ENCODE results near the gene DUSP18.
"Not testable (repeated sequence)": the region's sequence is repeated elsewhere in the genome, so short reads cannot be mapped to it uniquely, and the experiment has no call there.

Gene DUSP18

DNA sequence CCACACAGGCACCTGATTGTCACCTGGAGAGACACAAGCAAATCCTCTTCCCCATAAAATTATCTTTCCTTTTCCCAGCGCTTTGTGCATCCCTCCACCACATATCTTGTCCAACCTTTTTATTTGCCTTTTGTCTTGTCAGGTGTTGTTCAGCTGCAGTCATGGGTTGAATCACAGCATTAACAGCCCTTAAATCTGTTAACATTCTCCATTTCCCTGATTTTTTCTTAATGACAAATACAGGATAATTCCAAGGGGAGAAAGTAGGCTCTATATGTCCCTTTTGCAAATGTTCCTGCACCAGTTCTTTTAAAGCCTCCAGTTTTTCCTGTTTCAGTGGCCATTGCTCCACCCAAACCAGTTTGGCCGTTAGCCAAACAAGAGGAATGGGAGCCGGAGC, 8.9 kb upstream of the DUSP18 start:
- not testable (repeated sequence) for DNase-seq

DNA sequence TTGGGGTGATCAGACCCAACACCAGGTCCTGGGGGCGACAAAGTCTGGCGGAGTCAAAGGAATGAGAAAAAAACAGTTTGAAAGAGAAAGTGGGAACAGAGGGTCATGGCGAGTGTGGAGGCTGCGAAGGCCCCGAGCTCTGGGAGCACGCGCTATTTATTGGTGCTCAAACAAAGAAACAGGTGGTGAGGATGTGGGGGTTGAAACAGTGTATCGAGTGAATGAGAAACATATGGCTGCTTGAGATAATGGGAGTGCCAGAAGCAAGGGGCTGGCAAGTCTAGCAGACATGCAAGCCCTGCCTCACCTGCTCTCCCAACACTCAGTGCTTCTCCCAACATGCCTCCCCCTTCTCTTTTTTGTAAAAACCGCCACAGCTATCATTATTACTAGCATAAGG, 7.8 kb upstream of the DUSP18 start:
- DNase-seq: peak; percentile 66

DNA sequence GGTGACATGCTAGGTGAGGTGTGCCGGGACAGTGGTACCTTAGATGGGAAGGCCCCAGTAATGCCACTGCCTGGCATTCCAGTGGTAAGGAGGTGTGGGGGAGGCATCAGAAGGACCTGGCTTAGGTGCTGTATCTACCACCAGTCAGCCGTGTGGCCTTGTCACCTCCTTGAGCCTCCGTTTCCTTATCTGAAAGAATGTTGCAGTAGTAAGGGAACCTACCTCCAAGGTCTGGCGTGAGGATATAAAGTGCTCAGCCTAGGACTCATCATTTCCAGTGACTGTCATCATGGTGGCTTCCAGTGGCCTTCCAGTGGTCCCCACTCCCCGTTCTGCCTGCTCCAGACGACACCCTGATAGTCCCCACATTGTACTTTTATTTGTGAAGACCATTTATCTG, 6.8 kb upstream of the DUSP18 start:
- no peak for DNase-seq

DNA sequence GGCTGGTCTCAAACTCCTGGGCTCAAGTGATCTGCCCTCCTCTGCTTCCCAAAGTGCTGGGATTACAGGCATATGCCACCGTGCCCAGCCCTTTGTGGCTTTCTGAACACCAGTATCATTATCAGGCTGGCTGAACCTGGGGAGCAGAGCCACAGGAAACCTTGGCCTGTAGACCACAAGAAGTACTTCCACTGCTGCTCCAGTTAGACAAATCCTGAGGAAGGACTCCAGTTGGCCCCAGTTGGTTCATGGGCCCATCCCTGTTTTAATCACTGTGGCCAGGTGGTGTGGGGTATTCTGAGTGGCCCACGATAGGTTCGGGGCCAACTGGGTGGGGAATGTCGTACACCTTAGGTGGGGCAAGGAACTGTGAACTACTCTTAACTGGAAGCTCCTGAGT, 5.5 kb upstream of the DUSP18 start:
- DNase-seq: peak; percentile 70

DNA sequence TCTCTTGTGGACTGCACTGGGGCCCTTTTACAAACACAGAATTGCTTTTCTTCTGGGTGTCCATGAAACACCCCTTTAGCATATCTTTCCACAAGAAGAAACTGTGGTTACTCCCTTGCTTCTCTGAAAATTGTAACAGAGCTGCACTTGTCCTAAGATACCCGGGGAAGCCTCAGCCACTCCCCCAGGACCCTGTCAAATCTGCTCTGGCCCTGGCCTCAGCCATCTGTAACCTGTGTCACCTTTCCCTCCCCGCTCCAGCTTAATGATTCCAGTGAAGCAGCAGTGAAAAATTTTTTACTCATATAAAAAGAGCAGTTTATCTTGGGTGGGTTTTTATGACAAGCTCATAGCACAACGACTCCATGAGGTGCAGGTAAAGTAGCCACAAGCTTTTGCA, 3.4 kb upstream of the DUSP18 start:
- no peak for DNase-seq

DNA sequence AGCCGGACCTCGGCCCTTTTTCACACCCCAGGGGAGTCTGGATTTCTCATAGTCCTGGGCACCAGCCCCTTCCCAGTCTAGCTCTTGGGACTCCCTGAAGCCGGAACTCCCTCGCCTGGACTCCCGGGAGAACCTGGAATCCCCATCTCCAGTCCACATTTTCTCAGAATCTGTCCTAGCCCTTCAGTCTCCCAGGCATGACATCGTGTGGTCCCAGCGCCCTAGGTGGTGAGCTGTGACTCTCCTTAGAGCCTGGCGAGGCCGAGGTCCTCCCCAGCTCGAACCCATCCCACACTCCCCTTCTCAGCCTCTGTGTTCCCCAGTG, 673 bp upstream of the DUSP18 start:
- DNase-seq: no peak

DNA sequence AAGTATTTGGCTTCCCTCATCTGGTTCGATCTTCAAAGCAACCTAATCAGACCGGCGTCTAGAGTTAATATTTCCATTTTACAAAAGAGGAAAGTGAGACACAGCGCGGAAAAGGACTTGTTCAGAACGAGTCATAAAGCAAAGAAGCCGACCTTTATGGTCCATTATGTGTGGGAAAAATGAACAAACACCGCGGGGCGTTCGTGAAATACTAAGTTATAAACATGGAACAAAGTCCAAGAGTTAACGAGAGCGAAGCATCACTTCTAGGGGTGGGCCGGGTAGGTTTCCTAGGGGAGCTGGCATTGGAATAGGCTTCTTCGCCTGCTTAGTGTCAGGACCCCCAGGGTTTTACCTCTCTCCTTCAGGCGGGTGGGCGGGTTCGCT, 575 bp downstream of the DUSP18 start:
- DNase-seq: no peak

DNA sequence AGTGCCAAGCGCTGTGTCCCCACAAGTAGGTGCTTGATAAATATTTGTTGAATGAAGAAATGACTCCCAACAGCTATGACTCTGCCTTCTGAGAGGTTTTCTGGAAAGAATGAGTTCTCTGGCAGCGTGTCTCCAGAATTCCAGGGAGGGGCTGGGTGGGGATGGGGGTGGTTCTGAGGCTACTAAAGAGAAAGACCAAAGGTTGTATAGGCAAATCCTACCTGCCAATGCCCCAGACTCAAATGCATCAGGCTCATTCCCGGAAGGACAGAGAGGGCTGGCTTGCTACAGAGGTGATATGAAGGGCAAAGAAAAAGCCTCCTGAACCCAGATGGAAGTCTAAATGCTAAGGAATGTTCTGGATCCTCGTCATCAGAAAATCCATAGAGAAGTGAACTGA, 1.9 kb downstream of the DUSP18 start:
- DNase-seq: no peak

DNA sequence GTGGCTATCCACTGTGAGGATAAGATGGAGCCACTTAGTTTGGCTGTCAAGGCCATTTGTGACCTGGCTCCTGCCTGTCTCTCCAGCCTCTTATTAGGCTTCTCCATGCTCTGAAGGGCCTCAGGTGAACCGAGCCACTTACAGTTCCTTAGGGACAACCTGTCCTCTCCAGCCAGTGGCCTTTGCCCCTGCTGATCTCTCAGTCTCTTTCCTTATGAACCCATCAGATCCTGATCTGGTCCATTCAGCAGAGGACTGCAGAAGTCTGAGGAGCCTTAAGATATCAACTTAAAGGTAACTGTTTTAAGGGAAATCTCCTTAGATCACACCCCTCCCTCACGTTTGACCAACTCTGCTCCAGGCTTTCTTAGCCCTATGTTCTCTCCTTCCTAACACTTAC, 2.4 kb downstream of the DUSP18 start:
- no peak for DNase-seq

DNA sequence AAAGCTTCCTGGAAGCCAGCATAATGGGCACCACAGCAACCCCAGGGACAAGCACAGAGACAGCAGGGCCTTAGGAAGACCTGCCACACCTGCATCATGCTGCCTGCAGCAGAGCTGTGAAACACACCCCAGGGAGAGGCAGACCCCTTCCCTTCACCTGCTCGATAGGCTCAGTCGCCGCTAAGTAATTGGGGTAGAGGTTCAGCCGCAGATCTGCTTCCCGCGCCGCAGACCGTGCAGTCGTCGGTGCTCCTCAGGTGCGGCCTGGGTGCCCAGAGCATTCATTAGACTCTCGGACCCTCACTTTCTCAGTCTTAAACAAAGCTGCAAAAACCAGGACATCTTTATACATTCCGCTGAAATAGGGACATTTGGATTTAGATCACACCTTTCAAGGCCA, 2.9 kb downstream of the DUSP18 start:
- DNase-seq: no peak

DNA sequence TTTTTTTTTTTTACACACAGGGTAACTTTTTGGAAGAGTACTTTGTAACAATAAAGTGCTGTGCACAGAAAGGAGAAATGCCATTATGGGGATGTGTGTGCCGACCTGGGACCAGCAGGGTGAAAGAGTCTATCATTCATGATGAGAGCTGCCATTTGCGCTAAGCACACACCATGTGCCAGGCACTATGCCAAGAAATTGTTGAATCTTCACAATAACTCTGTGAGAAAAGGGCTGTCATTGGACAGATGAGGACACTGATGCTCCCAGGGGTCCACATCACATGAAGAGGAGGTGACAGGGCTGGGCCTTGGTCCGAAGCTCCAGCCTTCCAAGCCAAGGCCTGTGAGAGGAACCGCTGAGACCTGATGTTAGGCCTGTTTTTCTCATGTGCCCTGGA, 5.6 kb downstream of the DUSP18 start:
- DNase-seq: no peak

DNA sequence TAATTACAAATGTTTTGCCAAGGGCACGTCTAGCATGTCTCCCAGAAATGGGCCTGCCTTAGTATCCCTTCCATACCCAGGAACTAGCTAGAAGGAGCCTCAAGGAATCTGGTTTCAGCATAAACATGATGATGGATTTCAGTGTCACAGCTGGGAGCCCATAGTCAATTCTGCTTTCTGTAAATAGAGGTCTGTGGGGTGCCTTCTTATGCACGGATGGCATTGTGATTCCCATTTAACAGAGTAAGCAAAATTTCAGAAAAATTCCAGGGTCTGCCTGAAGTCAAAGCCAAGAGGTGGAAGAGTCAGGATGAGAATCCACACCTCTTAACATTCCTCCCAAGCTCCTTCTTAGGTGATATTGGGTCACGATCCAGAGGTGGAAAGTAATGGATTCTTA, 12.1 kb downstream of the DUSP18 start:
- no peak for DNase-seq

DNA sequence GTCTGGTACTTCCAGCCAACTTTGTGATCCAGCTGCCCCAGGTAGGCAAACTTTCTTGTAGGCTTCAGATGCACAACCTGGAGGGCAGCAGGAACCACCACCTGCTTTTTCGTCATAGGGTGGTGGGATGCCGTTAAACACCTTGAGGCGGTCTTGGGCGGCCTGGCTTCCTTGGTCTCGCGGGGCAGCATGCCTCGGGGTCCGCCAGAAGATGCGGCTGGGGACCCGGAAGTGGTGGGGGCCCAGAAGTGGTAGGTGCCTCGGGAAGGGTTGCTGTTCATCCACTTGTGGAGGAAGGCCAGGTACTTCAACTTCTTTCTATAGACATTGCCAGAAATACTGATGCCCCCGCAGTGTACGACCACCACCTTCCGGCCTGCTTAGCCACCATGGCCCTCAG, 13.3 kb downstream of the DUSP18 start:
- DNase-seq: no peak

DNA sequence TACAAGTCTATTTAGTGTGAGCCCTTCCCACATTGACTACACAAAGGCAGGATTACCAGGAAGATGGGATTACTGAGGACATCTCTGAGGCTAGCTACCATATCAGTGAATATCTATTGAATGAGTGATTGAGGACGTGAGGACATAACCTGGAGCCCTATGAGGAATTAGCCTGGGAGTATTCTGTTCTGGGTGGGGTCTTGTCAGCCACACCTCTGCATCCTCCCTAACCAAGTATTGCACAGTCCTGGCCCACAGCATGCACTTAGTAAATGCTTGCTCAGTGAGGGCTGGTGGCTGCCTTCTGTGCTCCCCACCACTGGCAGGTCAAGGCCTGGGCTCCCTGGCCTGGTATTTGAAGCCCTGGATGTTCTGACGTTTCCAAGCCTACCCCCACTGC, 14.8 kb downstream of the DUSP18 start:
- DNase-seq: no peak

DNA sequence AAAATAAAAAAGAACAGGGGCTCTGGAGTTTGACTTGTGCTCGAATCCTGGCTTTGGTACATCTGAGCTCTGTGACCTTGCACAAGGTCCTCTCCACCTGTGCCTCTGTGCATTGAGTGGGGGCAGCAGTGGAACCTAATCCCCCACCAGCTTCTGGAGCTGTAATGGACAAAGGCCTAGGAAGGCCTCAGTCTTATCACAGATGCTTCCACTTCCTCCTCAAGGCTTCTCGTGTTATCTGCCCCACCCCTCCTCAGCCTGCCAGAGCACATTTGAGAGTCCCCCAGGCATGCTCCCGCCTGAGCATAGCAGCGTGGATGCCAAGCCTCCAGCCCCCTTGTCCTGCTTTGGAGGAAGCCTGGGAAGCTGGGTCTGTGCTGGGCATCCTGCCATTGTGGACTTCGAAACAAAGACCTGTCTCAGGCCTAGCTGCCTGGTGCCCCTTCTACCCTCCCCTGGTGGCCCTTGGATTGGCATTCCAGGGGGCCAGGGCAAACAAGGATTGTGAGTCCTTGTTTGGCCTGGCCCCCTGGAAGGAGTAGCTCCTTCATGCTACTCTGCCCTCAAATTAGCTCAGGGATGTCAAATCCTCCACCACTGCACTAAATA, 17.1 kb downstream of the DUSP18 start:
- peak; percentile 26 for DNase-seq

DNA sequence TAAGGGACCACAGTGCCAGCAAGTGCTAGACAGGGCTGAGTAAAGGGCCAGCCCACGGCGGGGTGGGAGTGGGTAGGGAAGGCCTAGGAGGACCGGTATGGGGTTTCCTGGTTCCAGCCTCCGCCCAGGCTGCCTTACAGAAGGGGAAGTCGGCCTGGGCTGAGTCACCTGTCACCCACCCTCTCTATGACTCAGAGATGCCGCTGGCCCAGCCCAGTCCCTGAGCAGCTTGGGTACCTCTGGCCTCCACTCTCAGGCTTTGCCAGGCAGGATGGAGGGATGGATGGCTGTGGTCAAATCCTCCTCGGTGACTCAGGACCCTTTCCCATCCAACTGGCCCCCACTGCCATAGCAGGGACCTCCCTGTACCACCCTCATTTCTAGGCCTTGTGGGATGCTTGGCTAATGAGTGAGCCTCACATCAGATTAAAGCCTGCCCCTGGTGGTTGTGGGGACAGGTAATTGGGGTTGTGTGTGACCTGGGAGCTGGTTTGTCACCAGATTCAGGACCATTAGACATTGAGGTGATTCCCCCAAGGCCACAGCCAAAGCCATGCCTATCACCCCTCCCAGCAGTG, 18.2 kb downstream of the DUSP18 start:
- DNase-seq: peak; percentile 45

DNA sequence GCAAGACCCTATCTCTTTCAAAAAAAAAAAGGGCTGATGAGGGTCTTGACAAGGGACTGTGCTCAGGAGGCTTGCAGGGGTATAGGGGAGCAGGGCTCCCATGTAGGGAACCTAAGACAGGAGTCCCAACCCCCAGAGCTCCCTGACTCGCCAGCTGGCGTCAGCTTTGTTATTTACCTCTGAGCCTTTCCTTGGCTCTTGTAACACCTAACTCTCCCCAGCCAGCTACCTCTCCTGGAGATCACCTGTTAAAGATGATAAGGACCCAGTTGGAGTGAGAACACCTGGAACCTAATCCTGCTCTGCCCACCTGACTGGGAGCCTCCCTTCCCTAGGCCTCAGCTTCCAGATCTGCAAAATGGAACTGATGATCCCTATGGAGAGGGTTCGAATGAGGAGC, 18.9 kb downstream of the DUSP18 start:
- no peak for DNase-seq

DNA sequence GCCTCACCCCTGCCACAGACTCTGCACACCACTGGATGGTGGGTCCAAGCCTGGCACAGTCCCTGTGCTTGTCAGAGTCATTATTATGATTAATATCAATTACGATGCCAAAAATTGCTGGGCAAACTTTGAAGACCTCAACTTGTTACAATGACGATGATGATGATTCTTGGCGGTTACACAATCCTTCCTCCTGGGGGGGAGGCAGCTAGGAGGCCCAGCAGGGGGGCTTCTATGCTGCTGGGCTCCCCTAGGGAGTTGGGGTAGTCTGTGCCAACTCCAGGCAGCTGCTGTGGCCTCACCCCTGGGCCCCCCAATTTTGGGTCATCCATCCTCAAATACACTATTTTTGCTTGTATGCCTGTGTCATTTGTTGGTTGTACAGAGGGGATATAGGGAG, 20.1 kb downstream of the DUSP18 start:
- DNase-seq: no peak

DNA sequence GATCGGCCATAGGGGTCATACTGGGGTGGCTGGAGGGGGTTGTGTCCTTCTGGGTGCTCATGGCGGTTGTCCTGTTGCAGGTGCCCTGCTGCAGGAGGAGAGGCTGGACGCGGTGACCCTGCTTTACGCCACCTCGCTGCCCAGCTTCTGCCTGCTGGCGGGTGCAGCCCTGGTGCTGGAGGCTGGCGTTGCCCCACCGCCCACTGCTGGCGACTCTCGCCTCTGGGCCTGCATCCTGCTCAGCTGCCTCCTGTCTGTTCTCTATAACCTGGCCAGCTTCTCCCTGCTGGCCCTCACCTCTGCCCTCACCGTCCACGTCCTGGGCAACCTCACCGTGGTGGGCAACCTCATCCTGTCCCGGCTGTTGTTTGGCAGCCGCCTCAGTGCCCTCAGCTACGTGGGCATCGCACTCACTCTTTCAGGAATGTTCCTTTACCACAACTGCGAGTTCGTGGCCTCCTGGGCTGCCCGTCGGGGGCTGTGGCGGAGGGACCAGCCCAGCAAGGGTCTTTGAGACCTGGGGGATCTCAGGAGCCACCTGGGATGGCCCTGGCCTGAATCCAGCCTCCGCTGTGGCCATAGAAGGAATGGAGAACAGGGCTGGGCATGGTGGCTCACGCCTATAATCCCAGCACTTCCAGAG, 21.0 kb downstream of the DUSP18 start:
- no peak for DNase-seq

DNA sequence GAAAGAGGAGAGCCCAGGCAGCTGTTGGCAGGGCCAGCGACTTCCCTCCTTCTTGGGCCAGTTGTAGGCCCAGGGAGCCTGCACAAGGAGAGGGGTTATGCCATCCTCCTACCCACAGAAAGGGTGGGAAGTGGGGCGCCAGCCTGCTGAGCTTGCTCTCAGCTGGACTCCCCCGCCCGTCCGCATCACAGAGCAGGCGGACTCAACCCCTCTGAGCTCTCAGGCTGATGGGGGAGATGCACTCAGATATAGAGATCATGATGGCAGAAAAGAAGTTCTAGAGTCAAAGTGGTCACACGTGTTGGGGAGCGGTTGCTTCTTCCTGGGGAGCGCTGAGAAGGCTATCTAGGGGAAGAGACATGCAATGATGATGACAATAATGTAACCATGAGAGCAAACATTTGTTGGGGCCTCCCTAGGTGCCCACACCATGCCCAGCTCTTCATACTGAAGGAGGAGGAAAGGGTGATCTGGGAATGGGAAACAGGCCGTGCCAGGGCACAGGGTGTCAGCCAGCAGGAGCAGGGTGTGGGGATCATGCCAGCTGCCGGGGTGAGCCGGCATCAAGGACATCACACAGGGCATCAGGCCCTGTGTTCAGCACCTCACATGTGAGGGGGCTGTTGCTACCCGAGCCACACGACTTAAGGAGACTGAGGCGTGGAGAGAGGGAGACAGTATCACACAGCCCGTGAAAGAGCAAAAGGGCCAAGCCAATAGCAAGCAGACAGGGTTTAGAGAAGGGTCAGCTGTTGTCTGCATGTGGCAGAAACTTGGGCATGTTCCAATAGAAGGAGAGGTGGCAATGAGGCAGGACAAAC, 24.4 kb downstream of the DUSP18 start:
- no peak for DNase-seq

DNA sequence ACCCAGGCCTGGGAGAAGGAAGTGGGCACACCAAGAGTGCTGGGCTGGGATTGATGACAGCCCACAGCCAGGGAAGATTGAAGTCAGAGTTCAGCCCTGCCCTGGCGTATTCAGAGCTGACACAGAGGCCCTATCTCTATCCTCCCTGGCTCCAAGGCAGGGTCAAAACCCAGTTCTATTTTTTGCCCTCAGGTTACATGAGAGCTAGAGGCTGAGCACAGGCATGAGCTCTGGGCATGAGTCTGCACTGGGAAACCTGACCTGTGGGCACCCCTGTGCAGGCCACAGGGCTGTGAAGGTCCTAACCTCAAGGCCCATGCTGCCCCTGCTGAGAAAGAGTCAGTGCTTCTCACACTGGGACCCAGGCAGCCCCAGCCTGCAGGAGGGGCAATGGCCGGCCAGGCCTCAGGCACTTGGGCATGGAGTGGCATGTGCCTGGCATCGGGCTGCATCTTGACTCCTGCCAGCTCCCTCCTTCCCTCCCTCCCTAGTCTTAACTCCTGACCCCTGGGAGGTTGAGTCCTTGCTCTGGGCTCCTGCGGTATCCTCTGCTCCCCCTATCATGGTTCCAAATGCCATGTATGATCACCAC, 26.7 kb downstream of the DUSP18 start:
- DNase-seq: no peak

DNA sequence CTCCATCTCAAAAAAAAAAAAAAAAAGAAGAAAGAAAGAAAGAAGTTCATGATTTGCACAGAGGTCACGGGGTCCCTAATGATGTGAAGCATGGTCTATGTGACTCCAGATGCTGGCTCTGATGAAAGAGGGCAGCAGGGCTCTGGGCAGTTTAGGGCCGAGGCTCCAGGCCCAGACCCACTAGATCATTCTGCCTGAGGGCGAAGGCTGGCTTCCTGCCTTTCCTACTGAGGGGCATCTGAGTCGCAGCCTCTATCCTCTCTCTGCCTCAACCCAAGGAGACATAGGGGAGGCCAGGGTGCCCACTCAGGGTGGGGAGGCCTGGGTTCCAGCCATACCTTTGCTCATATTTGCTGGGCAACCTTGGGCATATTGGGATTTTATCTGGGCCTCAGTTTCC, 27.3 kb downstream of the DUSP18 start:
- DNase-seq: no peak

DNA sequence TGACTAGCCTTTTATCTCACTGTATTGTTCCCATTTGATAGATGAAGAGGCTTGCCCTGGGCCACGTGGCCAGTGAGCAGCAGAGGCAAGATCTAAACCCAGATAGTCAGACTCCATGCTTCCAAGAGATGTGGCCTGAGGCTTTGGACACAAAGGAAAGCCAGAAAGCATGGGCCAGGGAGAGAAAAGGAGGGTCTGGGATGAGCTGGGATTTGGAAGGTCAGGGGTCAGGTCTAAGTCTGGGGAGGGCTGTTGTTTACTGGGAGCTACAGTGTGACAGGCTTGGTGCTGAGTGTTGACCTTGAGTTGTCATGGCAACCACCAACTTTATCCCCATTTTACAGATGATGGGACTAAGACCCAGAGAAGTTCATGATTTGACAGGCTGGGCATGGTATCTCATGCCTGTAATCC, 30.0 kb downstream of the DUSP18 start:
- peak; percentile 9 for DNase-seq
